Gastrocnemius medialis (tissue), 4 donors: Measurements from ENCODE around the gene TRAF7.
"Not testable (repeated sequence)": the region's sequence is repeated elsewhere in the genome, so short reads cannot be mapped to it uniquely, and the experiment has no call there.

Experiments
- POLR2A ChIP-seq, 2 donors: fragments of 450-650 bp; IDR thresholded peaks; one replicate each; pipeline ENCODE4 v1.6.1; 2017; ENCODE audit warnings: antibody characterized with exemption in 2 of 2, mild to moderate bottlenecking in 2 of 2, moderate library complexity in 2 of 2
- TF ChIP-seq, protein P1 (sequence below), 5 experiments: fragments of 450-650 bp in 3 of 5; fragments of 200-600 bp in 2 of 5; sonication (generic) in 2 of 5; IDR thresholded peaks in 4 of 5; conservative IDR thresholded peaks in 1 of 5; 1 replicate in 4 of 5; 2 replicates in 1 of 5; pipeline ENCODE4 v1.5.1; 2016 to 2019; ENCODE audit warnings: antibody characterized with exemption in 5 of 5, mild to moderate bottlenecking in 3 of 5, moderate library complexity in 3 of 5

DNA sequence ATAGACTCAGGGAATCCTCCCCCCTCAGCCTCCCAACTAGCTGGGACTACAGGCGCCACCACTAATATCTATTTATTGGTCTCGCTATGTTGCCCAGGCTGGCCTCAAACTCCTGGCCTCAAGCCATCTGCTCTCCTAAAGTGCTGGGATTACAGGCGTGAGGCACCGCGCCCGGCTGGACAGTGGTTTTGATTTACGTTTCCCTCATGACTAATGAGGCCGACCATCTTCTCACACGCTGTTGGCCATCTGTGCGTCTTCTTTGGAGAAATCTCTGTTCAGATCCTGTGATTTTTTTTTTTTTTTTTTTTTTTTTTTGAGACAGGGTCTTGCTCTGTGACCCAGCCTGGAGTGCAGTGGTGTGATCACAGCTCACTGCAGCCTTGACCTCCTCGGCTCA is 26.3 kb upstream of the TRAF7 start:
- TF ChIP-seq, protein P1, sequence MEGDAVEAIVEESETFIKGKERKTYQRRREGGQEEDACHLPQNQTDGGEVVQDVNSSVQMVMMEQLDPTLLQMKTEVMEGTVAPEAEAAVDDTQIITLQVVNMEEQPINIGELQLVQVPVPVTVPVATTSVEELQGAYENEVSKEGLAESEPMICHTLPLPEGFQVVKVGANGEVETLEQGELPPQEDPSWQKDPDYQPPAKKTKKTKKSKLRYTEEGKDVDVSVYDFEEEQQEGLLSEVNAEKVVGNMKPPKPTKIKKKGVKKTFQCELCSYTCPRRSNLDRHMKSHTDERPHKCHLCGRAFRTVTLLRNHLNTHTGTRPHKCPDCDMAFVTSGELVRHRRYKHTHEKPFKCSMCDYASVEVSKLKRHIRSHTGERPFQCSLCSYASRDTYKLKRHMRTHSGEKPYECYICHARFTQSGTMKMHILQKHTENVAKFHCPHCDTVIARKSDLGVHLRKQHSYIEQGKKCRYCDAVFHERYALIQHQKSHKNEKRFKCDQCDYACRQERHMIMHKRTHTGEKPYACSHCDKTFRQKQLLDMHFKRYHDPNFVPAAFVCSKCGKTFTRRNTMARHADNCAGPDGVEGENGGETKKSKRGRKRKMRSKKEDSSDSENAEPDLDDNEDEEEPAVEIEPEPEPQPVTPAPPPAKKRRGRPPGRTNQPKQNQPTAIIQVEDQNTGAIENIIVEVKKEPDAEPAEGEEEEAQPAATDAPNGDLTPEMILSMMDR (IDR thresholded peaks at IDR 0.05 in 4 of 5, conservative IDR thresholded peaks at IDR 0.05 in 1 of 5): not testable (repeated sequence)
- TF ChIP-seq POLR2A (IDR thresholded peaks at IDR 0.05): not testable (repeated sequence)
